Endothelial cell of umbilical vein (primary cell): ENCODE data around the gene POR. TPM values are rescaled to one million over a fixed set of nuclear protein-coding genes. Genes with fewer than 3 reads are reported as not detected.

Experiments
- BruUV-seq: library from RNA; stranded (reverse); fragments of 400-500 nt; replicated peaks from 2 replicates; lab custom pipeline; 2021; lab: Mats Ljungman, UMichigan
- CTCF ChIA-PET: fragments of 300-600, 350-600 bp; sonication (Branson Sonifier 250); formaldehyde crosslinking; loops from one replicate; lab custom pipeline; 2021; ENCODE audit warnings: antibody characterized with exemption, inconsistent platforms; lab: Charles Lee
- POLR2A ChIA-PET: fragments of 300-600, 350-600 bp; sonication (Branson Sonifier 250); formaldehyde crosslinking; loops from one replicate; lab custom pipeline; 2021; ENCODE audit warnings: antibody characterized with exemption, inconsistent platforms; lab: Charles Lee
- DNase-seq: peaks from one replicate; pipeline ENCODE4 v3.0.0-alpha.2; 2011; ENCODE audit warnings: low read depth, low spot score
- FAIRE-seq: peaks from 2 replicates; lab custom pipeline; 2011; peaks lifted over from hg19 to GRCh38; lab: Jason Lieb, UNC
- H2AFZ ChIP-seq: 2 replicates; pipeline ENCODE4 v1.6.0; 2012; ENCODE audit warnings: low read depth, low read length, control low read depth, inconsistent platforms
- H3K27ac ChIP-seq: 2 replicates; pipeline ENCODE4 v1.5.1; 2011; ENCODE audit warnings: low read depth, mild to moderate bottlenecking, control low read depth, low read length, moderate library complexity; ENCODE audit not compliant: insufficient read depth
- H3K27me3 ChIP-seq, 2 experiments: 2 replicates each; pipeline versions ENCODE4 v1.6.0 to v1.6.1; 2011; ENCODE audit warnings: low read length in 2 of 2, mixed read lengths in 1 of 2; ENCODE audit not compliant: control insufficient read depth in 2 of 2, insufficient read depth in 2 of 2
- H3K36me3 ChIP-seq, 2 experiments: 2 replicates in 1 of 2; 3 replicates in 1 of 2; pipeline ENCODE4 v1.5.1; 2011; ENCODE audit warnings: low read length in 2 of 2, mild to moderate bottlenecking in 1 of 2, moderate library complexity in 1 of 2; ENCODE audit not compliant: control insufficient read depth in 2 of 2, insufficient read depth in 2 of 2; ENCODE audit errors: extremely low read depth in 1 of 2
- H3K4me1 ChIP-seq: 3 replicates; pipeline ENCODE4 v1.5.1; 2011; ENCODE audit warnings: mild to moderate bottlenecking, low read length; ENCODE audit not compliant: control insufficient read depth, insufficient read depth; ENCODE audit errors: extremely low read depth
- H3K4me2 ChIP-seq: 2 replicates; pipeline ENCODE4 v1.6.1; 2011; ENCODE audit warnings: low read length, control low read depth, mixed read lengths; ENCODE audit not compliant: insufficient read depth
- H3K4me3 ChIP-seq, 3 experiments: fragments of 200-600 bp in 1 of 3; sonication (generic), shearing (Covaris generic) in 1 of 3; replicated peaks in 1 of 3; 2 replicates each; pipeline ENCODE4 v1.5.1; 2011 to 2016; ENCODE audit warnings: control low read depth in 3 of 3, low read length in 3 of 3, mild to moderate bottlenecking in 2 of 3, inconsistent platforms in 1 of 3, low read depth in 1 of 3, moderate library complexity in 1 of 3; ENCODE audit not compliant: insufficient read depth in 1 of 3
- H3K79me2 ChIP-seq: 2 replicates; pipeline ENCODE4 v1.6.0; 2012; ENCODE audit warnings: low read length, inconsistent platforms; ENCODE audit not compliant: control insufficient read depth, insufficient read depth
- H3K9ac ChIP-seq: replicated peaks from 2 replicates; pipeline ENCODE3; 2011; ENCODE audit warnings: low read length, control low read depth; ENCODE audit not compliant: insufficient read depth; ENCODE audit errors: extremely low read depth
- H3K9me1 ChIP-seq: replicated peaks from 3 replicates; pipeline ENCODE4 v1.6.0; 2011; ENCODE audit warnings: mild to moderate bottlenecking, low read length; ENCODE audit not compliant: control insufficient read depth, insufficient read depth; ENCODE audit errors: extremely low read depth
- H3K9me3 ChIP-seq: replicated peaks from 2 replicates; pipeline ENCODE4 v1.5.1; 2012; ENCODE audit warnings: low read length, inconsistent platforms; ENCODE audit not compliant: control insufficient read depth, insufficient read depth
- H4K20me1 ChIP-seq: replicated peaks from 2 replicates; pipeline ENCODE3; 2011; ENCODE audit warnings: mild to moderate bottlenecking, low read length; ENCODE audit not compliant: control insufficient read depth, insufficient read depth; ENCODE audit errors: extremely low read depth
- CTCF ChIP-seq, 2 donors: IDR thresholded peaks; 1 replicate in 1 of 2; 2 replicates in 1 of 2; pipeline ENCODE4 v1.5.1; 2011; ENCODE audit warnings: low read length in 2 of 2, mild to moderate bottlenecking in 2 of 2, moderate library complexity in 2 of 2, control low read depth in 1 of 2, inconsistent platforms in 1 of 2, low read depth in 1 of 2; ENCODE audit not compliant: insufficient read depth in 1 of 2; ENCODE audit errors: extremely low read depth in 1 of 2
- EZH2 ChIP-seq: IDR thresholded peaks from 2 replicates; pipeline ENCODE4 v1.6.1; 2012; ENCODE audit warnings: borderline replicate concordance, low read depth, mild to moderate bottlenecking, moderate library complexity, low read length, inconsistent platforms; ENCODE audit not compliant: severe bottlenecking
- FOS ChIP-seq: IDR thresholded peaks from 2 replicates; pipeline ENCODE4 v1.6.1; 2011; ENCODE audit warnings: mild to moderate bottlenecking, low read length, moderate library complexity, borderline replicate concordance; ENCODE audit not compliant: insufficient read depth
- GATA2 ChIP-seq: IDR thresholded peaks from 2 replicates; pipeline ENCODE4 v1.7.0; 2011; ENCODE audit warnings: low read depth, mild to moderate bottlenecking, moderate library complexity, mixed read lengths, low read length; ENCODE audit not compliant: insufficient read length, insufficient read depth
- JUN ChIP-seq: IDR thresholded peaks from 2 replicates; pipeline ENCODE4 v1.6.1; 2011; ENCODE audit warnings: borderline replicate concordance, low read depth; ENCODE audit not compliant: insufficient read length, insufficient read depth
- MAX ChIP-seq: IDR thresholded peaks from 2 replicates; pipeline ENCODE4 v1.6.1; 2011; ENCODE audit not compliant: insufficient read depth, insufficient read length
- MYC ChIP-seq: IDR thresholded peaks from one replicate; pipeline ENCODE4 v1.6.1; 2011; ENCODE audit warnings: mild to moderate bottlenecking, low read depth, low read length
- POLR2A ChIP-seq: IDR thresholded peaks from 2 replicates; pipeline ENCODE4 v1.6.1; 2012; ENCODE audit warnings: low read depth, mild to moderate bottlenecking, control low read depth, low read length
- POLR2AphosphoS5 ChIP-seq: IDR thresholded peaks from 2 replicates; pipeline ENCODE4 v1.6.1; 2012; ENCODE audit warnings: low read depth, mild to moderate bottlenecking, control low read depth, low read length, moderate library complexity; ENCODE audit not compliant: insufficient read depth
- dilution Hi-C: fragments of 300-500 bp; cut with MboI; formaldehyde crosslinking; loops from one replicate; pipeline ENCODE4 v1.15.0; 2019; ENCODE audit warnings: low sequenced_read_pairs; ENCODE audit not compliant: extremely low pct_ligation_motif_present
- intact Hi-C: fragments of 100-400 bp; cut with micrococcal nuclease; formaldehyde crosslinking; loops from one replicate; pipeline ENCODE4 v1.10.0; 2022
- microRNA-seq: library from miRNA; unstranded; fragments of <30 nt; microRNA quantifications from one replicate; pipeline ENCODE4 v1.2.0, GENCODE V29; 2021; ENCODE audit warnings: borderline number of aligned reads, borderline replicate concordance
- polyA plus RNA-seq, 4 experiments: library from polyadenylated mRNA; depleted of rRNA in 3 of 4; stranded (reverse) in 3 of 4; unstranded in 1 of 4; fragments of >200 nt; gene quantifications; 2 replicates each; pipeline versions ENCODE4 v1.2.1 to v1.2.3, GENCODE V29; 2011 to 2012; ENCODE audit warnings: missing spikeins in 1 of 4
- small RNA-seq: library from RNA; depleted of rRNA; stranded (forward); fragments of <200 nt; gene quantifications from one replicate; pipeline ENCODE3, GENCODE V24; 2012; ENCODE audit warnings: low replicate concordance, low read depth; ENCODE audit not compliant: insufficient read depth, insufficient read length
- total RNA-seq: library from RNA; stranded (reverse); gene quantifications from 2 replicates; pipeline ENCODE4 v1.2.3, GENCODE V29; 2021

POR gene
- total and polyA plus RNA-seq, 2 donors (not counting 3 experiments of a cell fraction or from before 2014, with no cell fraction given): 59.5 to 73.6 TPM

GRCh38 chr7:76031964-76032363 lies 117.0 kb downstream of the POR start:
- Histone ChIP-seq H3K27me3 (no peaks in the 10 kb centered on the region), H3K79me2 (no peaks in the 10 kb centered on the region), H3K36me3 (peaks cover 0 to 4% of the 10 kb centered on the region in 2 experiments), H3K27ac (no peak overlapping the region), H3K9me3 (no peaks in the 10 kb centered on the region), H3K4me2 (no peak overlapping the region), H2AFZ (no peak overlapping the region), H3K4me3 (no peak overlapping the region), H3K4me1 (no peaks in the 10 kb centered on the region), H3K9ac (no peak overlapping the region), H4K20me1 (no peaks in the 10 kb centered on the region), H3K9me1 (no peaks in the 10 kb centered on the region)
- DNase-seq (no peak), FAIRE-seq (no peak)
- ChIA-PET CTCF (no interaction called here), POLR2A (no interaction called here)
- no TSS peak for BruUV-seq
- intact Hi-C loops (no loop called here), dilution Hi-C loops (no loop called here)
- TF ChIP-seq GATA2: no peak
- TF ChIP-seq MYC: no peak
- no peak for TF ChIP-seq CTCF (IDR thresholded peaks at IDR 0.05; ENCODE audit: extremely low read depth in 1 of 2, insufficient read depth in 1 of 2, low read depth in 1 of 2, low read length in 2 of 2)
- no peak for TF ChIP-seq EZH2
- no peak for TF ChIP-seq MAX
- no peak for TF ChIP-seq POLR2A
- TF ChIP-seq POLR2AphosphoS5: no peak
- no peak for TF ChIP-seq JUN
- no peak for TF ChIP-seq FOS

Small RNA genes within 50 kb of the gene (microRNA-seq; reads per million reads assigned to microRNA genes)
- gene MIR4651: not detected

Small RNA genes within 50 kb of the gene (small RNA-seq; reads per million reads assigned to genes)
- gene SNORA14A: not detected

Other genes with a start within 250 kb of the POR start
- gene HIP1, start 176.2 kb upstream of the POR start, total RNA-seq: 45.1 and 47.6 TPM in 2 replicates
- 22.3 and 23.7 TPM in 2 replicates for gene HIP1, start 176.2 kb upstream of the POR start, polyA plus RNA-seq
- not detected in 2 replicates for gene CCL26, start 142.9 kb upstream of the POR start, total RNA-seq
- gene CCL26, start 142.9 kb upstream of the POR start, polyA plus RNA-seq: not detected in 2 replicates
- gene CCL24, start 101.3 kb upstream of the POR start, total RNA-seq: not detected in 2 replicates
- not detected in 2 replicates for gene CCL24, start 101.3 kb upstream of the POR start, polyA plus RNA-seq
- 36.7 and 44.6 TPM in 2 replicates for gene RHBDD2, start 36.1 kb upstream of the POR start, total RNA-seq
- gene RHBDD2, start 36.1 kb upstream of the POR start, polyA plus RNA-seq: 99.2 and 125 TPM in 2 replicates
- gene TMEM120A, start 79.4 kb downstream of the POR start, total RNA-seq: 38.6 and 47.3 TPM in 2 replicates
- gene TMEM120A, start 79.4 kb downstream of the POR start, polyA plus RNA-seq: 133 and 159 TPM in 2 replicates
- 23.0 and 24.3 TPM in 2 replicates for gene STYXL1, start 132.8 kb downstream of the POR start, total RNA-seq
- gene STYXL1, start 132.8 kb downstream of the POR start, polyA plus RNA-seq: 67.6 and 70.9 TPM in 2 replicates
- gene MDH2, start 133.0 kb downstream of the POR start, total RNA-seq: 168 and 175 TPM in 2 replicates
- gene MDH2, start 133.0 kb downstream of the POR start, polyA plus RNA-seq: 121 and 123 TPM in 2 replicates